HL-60/S4 treated with phorbol 12-myristate 13-acetate at 8.2 ng/mL for 4 days and 3 days (cell line): Measurements from ENCODE around the gene DDX39A.
"Not testable (repeated sequence)": the region's sequence is repeated elsewhere in the genome, so short reads cannot be mapped to it uniquely, and the experiment has no call there.

Experiments used
- in situ Hi-C: fragments of 300-500 bp; cut with MboI; formaldehyde crosslinking; loops from 2 replicates; pipeline ENCODE4 v1.15.0; 2022; ENCODE audit warnings: low sequenced_read_pairs

DDX39A gene

GRCh38 chr19:14368011-14368513 is 51.1 kb downstream of the DDX39A start:
- in situ Hi-C loops: no loop called here

- in situ Hi-C loops: no loop called here
Measured at GRCh38 chr19:14367016-14367415, 52.1 kb downstream of the DDX39A start.

- in situ Hi-C loops: no loop called here
Measured at GRCh38 chr19:14366529-14366928, 52.6 kb downstream of the DDX39A start.

DNA sequence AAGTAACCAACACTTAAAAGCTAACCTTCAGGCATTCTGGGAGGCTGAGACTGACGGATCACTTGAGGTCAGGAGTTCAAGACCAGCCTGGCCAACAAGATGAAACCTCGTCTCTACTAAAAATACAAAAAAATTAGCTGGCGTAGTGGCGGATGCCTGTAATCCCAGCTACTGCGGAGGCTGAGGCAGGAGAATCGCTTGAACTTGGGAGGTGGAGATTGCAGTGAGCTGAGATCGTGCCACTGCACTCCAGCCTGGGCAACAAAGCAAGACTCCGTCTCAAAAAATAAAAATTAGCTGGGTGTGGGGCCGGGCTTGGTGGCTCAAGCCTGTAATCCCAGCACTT is 55.1 kb downstream of the DDX39A start:
- in situ Hi-C loops: not testable (repeated sequence)

- in situ Hi-C loops: no loop called here
Measured at GRCh38 chr19:14363183-14364097, 55.7 kb downstream of the DDX39A start.

- in situ Hi-C loops: no loop called here
Measured at GRCh38 chr19:14361824-14362223, 57.3 kb downstream of the DDX39A start.
